Kidney (tissue), 14 donors: ENCODE measurements around the gene FHAD1. TPM values are rescaled to one million over a fixed set of nuclear protein-coding genes. Genes with fewer than 3 reads are reported as not detected.

Source experiments
- DNase-seq, 5 donors: peaks; one replicate each; pipeline ENCODE4 v3.0.0-alpha.2; 2013 to 2020
- FAIRE-seq: peaks from 2 replicates; lab custom pipeline; 2012; peaks lifted over from hg19 to GRCh38; lab: Jason Lieb, UNC
- H3K27ac ChIP-seq, 2 donors: one replicate each; pipeline ENCODE4 v1.7.0; 2013; ENCODE audit warnings: low read depth in 2 of 2, low read length in 2 of 2, inconsistent platforms in 1 of 2
- H3K27me3 ChIP-seq: one replicate; pipeline ENCODE4 v1.7.1; 2013; ENCODE audit warnings: low read length, inconsistent platforms; ENCODE audit not compliant: control insufficient read depth, insufficient read depth
- H3K36me3 ChIP-seq, 3 donors: one replicate each; pipeline versions ENCODE4 v1.7.0 to v1.7.1; 2013; ENCODE audit warnings: low read length in 3 of 3, control low read depth in 1 of 3, inconsistent platforms in 1 of 3; ENCODE audit not compliant: insufficient read depth in 3 of 3, control insufficient read depth in 2 of 3
- H3K4me1 ChIP-seq, 3 donors: one replicate each; pipeline versions ENCODE4 v1.7.0 to v1.7.1; 2013; ENCODE audit warnings: low read length in 3 of 3, inconsistent platforms in 1 of 3, low read depth in 1 of 3; ENCODE audit not compliant: control insufficient read depth in 2 of 3, insufficient read depth in 2 of 3
- H3K4me3 ChIP-seq, 3 donors: one replicate each; pipeline versions ENCODE4 v1.7.0 to v1.8.1; 2013; ENCODE audit warnings: low read length in 3 of 3, control low read depth in 1 of 3, inconsistent platforms in 1 of 3
- H3K9ac ChIP-seq, 3 donors: one replicate each; pipeline versions ENCODE4 v1.7.0 to v1.7.1; 2013; ENCODE audit warnings: low read length in 3 of 3, control low read depth in 1 of 3, inconsistent platforms in 1 of 3
- H3K9me3 ChIP-seq, 3 donors: one replicate each; pipeline versions ENCODE4 v1.7.0 to v1.7.1; 2013; ENCODE audit warnings: low read length in 3 of 3, control low read depth in 1 of 3, inconsistent platforms in 1 of 3; ENCODE audit not compliant: control insufficient read depth in 2 of 3, insufficient read depth in 1 of 3
- CTCF ChIP-seq: IDR thresholded peaks from 3 replicates; pipeline ENCODE4 v1.5.1; 2012; ENCODE audit warnings: mild to moderate bottlenecking, moderate library complexity, borderline replicate concordance; ENCODE audit not compliant: insufficient read depth; ENCODE audit errors: extremely low read depth
- intact Hi-C: fragments of 100-400 bp; cut with DNase I; formaldehyde crosslinking; loops from one replicate; pipeline ENCODE4 v1.11.1; 2022
- polyA plus RNA-seq: library from polyadenylated mRNA; stranded (reverse); fragments of 350-450 nt; fragmentation: Illumina TruSeq; extraction: RNeasy Lipid Tissue Mini Kit (QIAGEN cat#74804); gene quantifications from one replicate; pipeline ENCODE4 v1.2.3, GENCODE V29; 2014; ENCODE audit warnings: low read depth, low replicate concordance; ENCODE audit not compliant: insufficient read depth
- total RNA-seq: library from RNA; stranded (reverse); fragmentation: NEBNext Ultra II Directional; extraction: Animal tissue kit (Norgen Biotek cat#: 25700); gene quantifications from one replicate; pipeline ENCODE4 v1.2.1, GENCODE V29; 2021
- donor health status: control.
- donor health status: control.
- donor health status: control.
- donor health status: control.
- donor health status: control.
- donor health status: DM: yes; HTN: yes; CAD: no.
- donor health status: Normal renal cell carcinoma (clear cell type).

Gene FHAD1
- total and polyA plus RNA-seq, 2 donors from 2014 or later, result 0.84 to 4.2 TPM

DNA sequence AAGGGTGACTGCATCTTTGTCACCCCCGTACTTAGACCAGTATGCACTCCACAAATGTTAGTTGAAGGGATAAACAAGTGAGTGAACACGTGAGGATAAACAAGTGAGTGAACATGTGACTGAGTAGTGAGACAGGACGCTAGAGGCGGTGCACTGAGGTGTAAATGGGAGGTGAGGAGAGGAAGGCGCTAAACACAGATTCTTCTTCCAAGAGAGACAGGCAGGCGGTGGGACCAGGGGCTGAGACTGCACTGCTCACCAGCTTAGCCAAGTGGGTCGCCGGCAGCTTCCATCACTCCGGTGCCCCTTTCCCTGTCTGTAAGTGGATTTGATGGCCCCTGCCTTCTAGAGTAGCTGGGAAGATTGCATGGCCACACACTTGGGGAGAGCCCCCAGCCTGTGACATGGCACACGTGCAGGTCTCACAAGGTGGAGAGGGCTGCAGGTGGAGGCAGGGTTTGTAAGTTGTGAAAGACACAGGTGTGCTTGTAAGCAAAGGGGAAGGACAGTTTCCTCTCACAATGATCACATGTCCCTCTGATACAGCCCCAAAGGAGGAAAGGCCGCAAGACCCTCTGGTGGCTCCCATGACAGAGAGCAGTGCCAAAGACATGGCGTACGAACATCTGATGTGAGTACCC lies 115.2 kb downstream of the FHAD1 start:
- no peak for TF ChIP-seq CTCF
- no peaks in the 10 kb centered on the region for H3K4me1 ChIP-seq
- DNase-seq, result peak in 1 of 5 donors; percentile 43
- no peaks in the 10 kb centered on the region for H3K36me3 ChIP-seq
- H3K27ac ChIP-seq, result no peak overlapping the region
- intact Hi-C loops, result no loop called here
- H3K9ac ChIP-seq, result no peak overlapping the region
- no peak for FAIRE-seq
- H3K4me3 ChIP-seq, result no peak overlapping the region
- no peaks in the 10 kb centered on the region for H3K27me3 ChIP-seq
- no peaks in the 10 kb centered on the region for H3K9me3 ChIP-seq

GRCh38 chr1:15362737-15363128 lies 115.7 kb downstream of the FHAD1 start:
- FAIRE-seq (no peak), DNase-seq (peak in 1 of 5 donors; percentile 46)
- no peak overlapping the region for H3K9ac ChIP-seq
- intact Hi-C loops, result no loop called here
- no peaks in the 10 kb centered on the region for H3K4me1 ChIP-seq
- H3K9me3 ChIP-seq, result no peaks in the 10 kb centered on the region
- H3K27ac ChIP-seq, result no peak overlapping the region
- no peaks in the 10 kb centered on the region for H3K27me3 ChIP-seq
- H3K36me3 ChIP-seq, result no peaks in the 10 kb centered on the region
- TF ChIP-seq CTCF, result no peak
- H3K4me3 ChIP-seq, result no peak overlapping the region

GRCh38 chr1:15364740-15365139 lies 117.7 kb downstream of the FHAD1 start:
- DNase-seq (peak in 1 of 5 donors; percentile 45), FAIRE-seq (no peak)
- Histone ChIP-seq H3K4me1 (no peaks in the 10 kb centered on the region), H3K27ac (no peak overlapping the region), H3K4me3 (no peak overlapping the region), H3K36me3 (no peaks in the 10 kb centered on the region), H3K9me3 (no peaks in the 10 kb centered on the region), H3K27me3 (no peaks in the 10 kb centered on the region), H3K9ac (no peak overlapping the region)
- TF ChIP-seq CTCF, result no peak
- intact Hi-C loops, result no loop called here

- Histone ChIP-seq H3K9ac (no peak overlapping the region), H3K36me3 (no peaks in the 10 kb centered on the region), H3K9me3 (no peaks in the 10 kb centered on the region), H3K4me3 (no peak overlapping the region), H3K4me1 (peaks cover 0 to 9% (median 4%) of the 10 kb centered on the region in 3 donors), H3K27ac (no peak overlapping the region), H3K27me3 (no peaks in the 10 kb centered on the region)
- FAIRE-seq, result no peak
- DNase-seq, result no peak
- intact Hi-C loops, result no loop called here
- no peak for TF ChIP-seq CTCF
These were observed 121.9 kb downstream of the FHAD1 start for GRCh38 chr1:15368888-15369287.
